IMR-90 (cell line): ENCODE data around the gene STRADA. TPM values are rescaled to one million over a fixed set of nuclear protein-coding genes. Genes with fewer than 3 reads are reported as not detected.

Source experiments
- FOS ChIP-seq: fragments of 150-350 bp; IDR thresholded peaks from 2 replicates; pipeline ENCODE4 v1.6.1; 2016; ENCODE audit warnings: low read depth, low read length
- MAFK ChIP-seq: IDR thresholded peaks from 2 replicates; pipeline ENCODE4 v1.6.1; 2012; ENCODE audit warnings: low read depth, low read length, improper control_type of control experiment
- NFE2L2 ChIP-seq: fragments of 150-350 bp; IDR thresholded peaks from 2 replicates; pipeline ENCODE4 v1.6.1; 2016; ENCODE audit warnings: low read depth, mild to moderate bottlenecking, low read length
- polyA plus RNA-seq, 3 experiments: library from polyadenylated mRNA; depleted of rRNA; stranded (reverse); fragments of >200 nt; gene quantifications; 2 replicates each; pipeline ENCODE4 v1.2.3, GENCODE V29; 2012; ENCODE audit warnings: low replicate concordance in 1 of 3
- total RNA-seq: library from RNA; depleted of rRNA; stranded (reverse); fragments of >200 nt; gene quantifications from 2 replicates; pipeline ENCODE4 v1.2.3, GENCODE V29; 2012

Gene STRADA
- total and polyA plus RNA-seq, 2 of the 4 experiments (the other 2 are of a cell fraction): 19.9 to 30.9 TPM

DNA sequence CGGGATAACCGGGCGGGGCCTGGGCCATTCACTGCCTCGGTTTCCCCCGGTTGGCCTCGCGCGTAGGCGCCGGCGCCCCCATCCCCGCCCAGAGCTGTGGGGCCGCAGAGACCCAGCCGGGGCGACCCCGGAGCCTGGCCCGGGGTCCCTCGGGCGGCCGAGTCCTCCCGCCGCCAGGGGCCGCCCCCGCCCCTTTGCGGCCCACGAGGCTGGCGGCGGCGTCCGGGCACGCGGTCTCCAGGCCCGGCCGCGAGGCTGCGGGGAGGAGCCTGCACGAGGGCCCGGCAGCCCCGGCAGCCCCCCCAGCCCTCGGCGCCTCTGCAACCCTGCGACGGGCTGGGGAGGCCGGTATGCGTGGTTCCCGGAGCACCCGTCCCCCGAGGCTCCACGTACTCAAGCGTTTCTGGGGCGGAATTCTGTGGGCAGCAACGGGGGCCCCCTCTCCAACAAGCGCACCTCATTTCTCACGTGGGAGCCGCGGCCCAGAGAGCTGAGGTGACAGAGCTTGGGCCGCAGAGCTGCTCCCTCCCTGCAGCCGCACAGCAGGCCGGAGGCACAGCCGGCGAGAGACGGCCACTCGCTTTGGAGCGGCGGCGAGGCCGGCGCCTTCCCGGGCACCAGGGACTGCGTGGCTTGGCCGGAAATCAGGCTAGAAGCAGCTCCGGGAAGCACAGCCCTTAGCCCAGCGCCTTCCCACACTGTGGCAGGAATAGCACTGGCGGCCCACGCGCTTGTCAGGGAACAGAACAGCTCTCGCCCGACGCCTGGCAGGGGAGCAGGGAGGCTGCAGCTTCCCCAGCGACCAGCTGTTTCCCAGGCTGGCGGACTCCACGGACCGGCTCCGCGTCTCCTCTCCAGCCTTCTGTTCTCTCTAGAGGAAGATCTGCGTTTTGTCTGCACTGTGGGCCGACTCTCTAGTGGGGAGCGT, 40.8 kb downstream of the STRADA start (continued):
- TF ChIP-seq MAFK (no peak), NFE2L2 (no peak), FOS (no peak)
